AG04450 (cell line): ENCODE results near the gene HERC3. TPM values are rescaled to one million over a fixed set of nuclear protein-coding genes. Genes with fewer than 3 reads are reported as not detected.
"Not testable (repeated sequence)": the region's sequence is repeated elsewhere in the genome, so short reads cannot be mapped to it uniquely, and the experiment has no call there.

Source experiments
- CTCF ChIA-PET: fragments of 300-600, 350-600 bp; formaldehyde crosslinking; extraction: SDS; loops from one replicate; lab custom pipeline; 2022; ENCODE audit warnings: antibody characterized with exemption, inconsistent platforms; lab: Charles Lee
- POLR2A ChIA-PET: fragments of 350-600 bp; formaldehyde crosslinking; extraction: SDS; loops from one replicate; lab custom pipeline; 2021; ENCODE audit warnings: antibody characterized with exemption, inconsistent platforms; lab: Yijun Ruan, JAX
- DNase-seq: peaks from one replicate; pipeline ENCODE4 v3.0.0-alpha.2; 2011; ENCODE audit warnings: low read depth, low spot score
- H3K27ac ChIP-seq: one replicate; pipeline ENCODE4 v1.5.1; 2012; ENCODE audit warnings: low read depth, low read length, control low read depth
- H3K27me3 ChIP-seq: one replicate; pipeline ENCODE4 v1.6.0; 2012; ENCODE audit warnings: low read length; ENCODE audit not compliant: control insufficient read depth, insufficient read depth
- H3K4me3 ChIP-seq: 2 replicates; pipeline ENCODE4 v1.5.1; 2011; ENCODE audit warnings: mild to moderate bottlenecking, low read depth, low read length, control low read depth
- H3K9me3 ChIP-seq: 2 replicates; pipeline ENCODE4 v1.5.1; 2012; ENCODE audit warnings: low read length; ENCODE audit not compliant: control insufficient read depth, insufficient read depth
- polyA plus RNA-seq: library from polyadenylated mRNA; depleted of rRNA; stranded (reverse); fragments of >200 nt; gene quantifications from 2 replicates; pipeline ENCODE4 v1.2.3, GENCODE V29; 2011
- TF ChIP-seq, protein P1 (sequence below): IDR thresholded peaks from 2 replicates; pipeline ENCODE4 v1.5.1; 2011; ENCODE audit warnings: low read depth, low read length, control low read depth, inconsistent platforms

Gene HERC3
- polyA plus RNA-seq, 1 experiment, result 10.3 TPM

DNA sequence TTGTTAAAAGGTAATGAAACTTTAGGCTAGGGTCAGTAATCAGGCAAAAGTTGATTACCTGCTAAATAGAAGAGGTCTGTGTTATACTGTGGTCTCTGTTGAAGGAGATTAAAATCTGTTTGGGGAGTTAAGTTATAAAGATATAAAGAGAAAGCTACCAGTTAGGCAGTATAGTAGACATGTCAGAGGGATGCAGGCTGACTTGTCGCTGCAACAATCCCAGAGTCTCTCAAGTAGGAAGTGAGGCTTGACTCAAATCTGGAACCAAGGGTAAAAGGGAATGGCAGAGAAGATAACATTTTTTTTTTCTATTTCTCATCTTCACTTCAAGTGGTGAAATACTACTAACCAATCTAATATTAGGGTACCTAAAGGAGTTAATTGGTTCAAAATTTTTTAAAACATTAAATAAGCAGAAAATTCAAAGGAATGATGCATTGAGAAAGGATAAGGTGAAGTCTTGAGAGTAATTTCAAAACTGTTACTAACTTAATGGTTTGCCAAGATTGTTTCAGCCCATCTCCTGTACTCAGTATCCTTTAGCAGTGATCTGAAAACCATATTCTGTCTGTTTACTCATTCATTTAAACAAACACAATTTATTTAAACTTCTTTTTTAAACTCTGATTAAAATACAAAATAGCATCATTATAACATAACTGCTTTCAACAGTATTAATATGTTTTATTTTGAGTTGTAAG lies 12.8 kb downstream of the HERC3 start:
- no peaks in the 10 kb centered on the region for H3K27me3 ChIP-seq
- no peak overlapping the region for H3K27ac ChIP-seq
- ChIA-PET CTCF (no interaction called here), POLR2A (no interaction called here)
- H3K9me3 ChIP-seq, result no peaks in the 10 kb centered on the region; the same call in 1 of the 2 replicates
- TF ChIP-seq, protein P1, sequence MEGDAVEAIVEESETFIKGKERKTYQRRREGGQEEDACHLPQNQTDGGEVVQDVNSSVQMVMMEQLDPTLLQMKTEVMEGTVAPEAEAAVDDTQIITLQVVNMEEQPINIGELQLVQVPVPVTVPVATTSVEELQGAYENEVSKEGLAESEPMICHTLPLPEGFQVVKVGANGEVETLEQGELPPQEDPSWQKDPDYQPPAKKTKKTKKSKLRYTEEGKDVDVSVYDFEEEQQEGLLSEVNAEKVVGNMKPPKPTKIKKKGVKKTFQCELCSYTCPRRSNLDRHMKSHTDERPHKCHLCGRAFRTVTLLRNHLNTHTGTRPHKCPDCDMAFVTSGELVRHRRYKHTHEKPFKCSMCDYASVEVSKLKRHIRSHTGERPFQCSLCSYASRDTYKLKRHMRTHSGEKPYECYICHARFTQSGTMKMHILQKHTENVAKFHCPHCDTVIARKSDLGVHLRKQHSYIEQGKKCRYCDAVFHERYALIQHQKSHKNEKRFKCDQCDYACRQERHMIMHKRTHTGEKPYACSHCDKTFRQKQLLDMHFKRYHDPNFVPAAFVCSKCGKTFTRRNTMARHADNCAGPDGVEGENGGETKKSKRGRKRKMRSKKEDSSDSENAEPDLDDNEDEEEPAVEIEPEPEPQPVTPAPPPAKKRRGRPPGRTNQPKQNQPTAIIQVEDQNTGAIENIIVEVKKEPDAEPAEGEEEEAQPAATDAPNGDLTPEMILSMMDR, result no peak
- no peak for DNase-seq
- no peak overlapping the region for H3K4me3 ChIP-seq

DNA sequence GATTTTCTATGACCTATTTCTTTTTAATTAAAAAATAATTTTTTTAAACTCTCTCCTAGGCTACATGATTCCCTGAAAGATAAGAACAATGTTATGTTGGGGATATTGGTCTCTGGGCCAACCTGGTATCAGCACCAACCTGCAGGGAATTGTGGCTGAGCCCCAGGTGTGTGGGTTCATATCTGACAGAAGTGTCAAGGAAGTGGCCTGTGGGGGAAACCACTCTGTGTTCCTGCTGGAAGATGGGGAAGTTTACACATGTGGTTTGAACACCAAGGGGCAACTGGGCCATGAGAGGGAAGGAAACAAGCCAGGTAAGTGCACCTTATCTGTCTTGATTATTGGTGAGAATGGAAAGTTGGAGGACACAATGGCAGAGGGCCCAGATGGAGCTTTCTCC lies 13.5 kb downstream of the HERC3 start:
- Histone ChIP-seq H3K4me3 (no peak overlapping the region), H3K9me3 (no peaks in the 10 kb centered on the region; the same call in 1 of the 2 replicates), H3K27ac (no peak overlapping the region), H3K27me3 (no peaks in the 10 kb centered on the region)
- DNase-seq, result no peak
- ChIA-PET POLR2A (no interaction called here), CTCF (interaction anchor here (0.7 kb wide), 1 partner anchor 185 kb away, joined by 5 read pairs; no protein-coding TSS in a partner anchor)
- TF ChIP-seq, protein P1, result no peak

DNA sequence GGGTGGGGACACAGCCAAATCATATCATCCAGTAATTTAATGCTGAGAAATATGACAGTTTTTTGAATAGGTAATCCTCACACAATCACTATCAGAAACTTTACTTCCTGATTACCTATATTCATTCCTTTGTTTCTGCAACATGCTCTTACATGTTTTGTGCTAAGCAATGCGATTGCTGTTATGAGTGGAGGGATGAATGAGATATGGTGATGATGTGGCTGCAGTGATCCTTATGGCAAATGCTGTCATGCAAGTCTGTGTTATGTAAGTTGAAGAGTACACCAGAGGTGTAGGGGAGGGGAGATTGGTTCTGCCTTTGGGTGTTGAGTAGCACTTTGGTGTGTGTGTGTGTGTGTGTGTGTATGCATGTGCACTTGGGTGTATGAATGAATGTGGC lies 14.6 kb downstream of the HERC3 start:
- DNase-seq, result no peak
- ChIA-PET POLR2A (no interaction called here), CTCF (no interaction called here)
- H3K9me3 ChIP-seq, result no peaks in the 10 kb centered on the region; the same call in 1 of the 2 replicates
- no peak overlapping the region for H3K27ac ChIP-seq
- TF ChIP-seq, protein P1, result no peak
- no peaks in the 10 kb centered on the region for H3K27me3 ChIP-seq
- no peak overlapping the region for H3K4me3 ChIP-seq

DNA sequence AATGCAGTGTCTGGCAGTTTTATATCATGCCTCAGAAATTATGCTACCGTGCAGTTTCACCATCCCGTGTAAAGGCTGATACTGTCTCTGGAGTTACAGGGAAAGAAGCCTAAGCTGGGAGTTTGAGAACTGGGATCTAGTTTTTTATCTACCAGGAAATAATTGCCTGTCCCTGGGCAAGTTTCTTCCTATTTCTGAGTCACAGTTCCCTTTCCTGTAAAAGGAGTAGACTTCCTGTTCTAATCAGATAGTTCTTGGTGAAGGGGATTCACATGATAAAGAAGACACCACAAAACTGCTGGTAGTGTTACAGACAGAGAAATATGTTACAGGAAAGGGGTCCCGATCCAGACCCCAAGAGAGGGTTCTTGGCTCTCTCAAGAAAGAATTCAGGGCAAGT lies 17.1 kb downstream of the HERC3 start:
- no peaks in the 10 kb centered on the region for H3K27me3 ChIP-seq
- DNase-seq, result no peak
- POLR2A ChIA-PET, result interaction anchor here (0.7 kb wide), 1 partner anchor 9 kb away, joined by 4 read pairs; no protein-coding TSS in a partner anchor
- CTCF ChIA-PET, result interaction anchor here (0.6 to 1.1 kb wide), 2 partner anchors 16 to 79 kb away, joined by 4 to 5 read pairs; partner anchors contain the start of gene HERC3
- no peak overlapping the region for H3K4me3 ChIP-seq
- TF ChIP-seq, protein P1, result no peak
- H3K27ac ChIP-seq, result no peak overlapping the region
- H3K9me3 ChIP-seq, result no peaks in the 10 kb centered on the region

DNA sequence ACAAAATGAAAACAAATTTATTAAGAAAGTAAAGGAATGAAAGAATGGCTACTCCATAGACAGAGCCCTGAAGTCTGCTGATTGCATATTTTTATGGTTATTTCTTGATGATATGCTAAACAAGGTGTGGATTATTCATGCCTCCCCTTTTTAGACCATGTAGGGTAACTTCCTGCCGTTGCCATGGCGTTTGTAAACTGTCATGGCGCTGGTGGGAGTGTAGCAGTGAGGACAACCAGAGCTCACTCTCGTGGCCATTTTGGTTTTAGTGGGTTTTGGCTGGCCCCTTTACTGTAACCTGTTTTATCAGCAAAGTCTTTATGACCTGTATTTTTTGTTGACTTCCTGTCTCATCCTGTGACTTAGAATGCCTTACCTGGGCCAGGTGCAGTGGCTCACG lies 17.5 kb downstream of the HERC3 start:
- CTCF ChIA-PET, result interaction anchor here (1.1 kb wide), 1 partner anchor 17 kb away, joined by 5 read pairs; the partner anchor contains the start of gene HERC3
- DNase-seq, H3K4me3 ChIP-seq, H3K27ac ChIP-seq, POLR2A ChIA-PET, H3K9me3 ChIP-seq, H3K27me3 ChIP-seq: not testable (repeated sequence)
